ENCODE data around the gene B3GNT5.

The B3GNT5 gene

GRCh38 chr3:183269345-183269744 lies 16.3 kb downstream of the B3GNT5 start:
- no peaks in the 10 kb centered on the region for H3K27me3 Mint-ChIP-seq
- peaks cover 15% of the 10 kb centered on the region for H3K36me3 Mint-ChIP-seq
- no peak overlapping the region for H3K4me3 Mint-ChIP-seq
- H3K27ac Mint-ChIP-seq: no peak overlapping the region
- H3K4me1 Mint-ChIP-seq: peaks cover 18% of the 10 kb centered on the region
- H3K9me3 Mint-ChIP-seq: no peaks in the 10 kb centered on the region

- Mint-ChIP-seq H3K36me3 (peaks cover 15% of the 10 kb centered on the region), H3K27me3 (no peaks in the 10 kb centered on the region), H3K4me3 (no peak overlapping the region), H3K4me1 (peaks cover 24% of the 10 kb centered on the region), H3K27ac (no peak overlapping the region), H3K9me3 (no peaks in the 10 kb centered on the region)
These were observed 17.3 kb downstream of the B3GNT5 start for GRCh38 chr3:183270344-183270743.

- Mint-ChIP-seq H3K9me3 (no peaks in the 10 kb centered on the region), H3K27me3 (no peaks in the 10 kb centered on the region), H3K36me3 (peaks cover 13% of the 10 kb centered on the region), H3K27ac (no peak overlapping the region), H3K4me1 (peaks cover 30% of the 10 kb centered on the region), H3K4me3 (no peak overlapping the region)
These were observed 19.1 kb downstream of the B3GNT5 start for GRCh38 chr3:183272142-183272541.

GRCh38 chr3:183272791-183273190 lies 19.7 kb downstream of the B3GNT5 start:
- Mint-ChIP-seq H3K27ac (peak overlapping the region; percentile 30), H3K4me1 (peaks cover 30% of the 10 kb centered on the region), H3K36me3 (peaks cover 12% of the 10 kb centered on the region), H3K27me3 (no peaks in the 10 kb centered on the region), H3K9me3 (no peaks in the 10 kb centered on the region), H3K4me3 (no peak overlapping the region)

- no peak overlapping the region for H3K4me3 Mint-ChIP-seq
- peaks cover 18% of the 10 kb centered on the region for H3K4me1 Mint-ChIP-seq
- H3K36me3 Mint-ChIP-seq: peaks cover 9% of the 10 kb centered on the region
- H3K27me3 Mint-ChIP-seq: no peaks in the 10 kb centered on the region
- no peak overlapping the region for H3K27ac Mint-ChIP-seq
- no peaks in the 10 kb centered on the region for H3K9me3 Mint-ChIP-seq
These were observed 21.6 kb downstream of the B3GNT5 start for GRCh38 chr3:183274609-183275008.

- Mint-ChIP-seq H3K27me3 (no peaks in the 10 kb centered on the region), H3K4me1 (peaks cover 15% of the 10 kb centered on the region), H3K27ac (no peak overlapping the region)
These were observed 22.4 kb downstream of the B3GNT5 start for GRCh38 chr3:183275418-183275817.

GRCh38 chr3:183275937-183276336 lies 22.9 kb downstream of the B3GNT5 start:
- Mint-ChIP-seq H3K9me3 (no peaks in the 10 kb centered on the region), H3K27me3 (no peaks in the 10 kb centered on the region), H3K4me1 (peaks cover 15% of the 10 kb centered on the region), H3K27ac (no peak overlapping the region), H3K36me3 (peaks cover 5% of the 10 kb centered on the region), H3K4me3 (no peak overlapping the region)

More at GRCh38 chr3:183275418-183275817, 22.4 kb downstream of the B3GNT5 start:
- H3K4me3 Mint-ChIP-seq: no peak overlapping the region
- peaks cover 6% of the 10 kb centered on the region for H3K36me3 Mint-ChIP-seq
- H3K9me3 Mint-ChIP-seq: no peaks in the 10 kb centered on the region

- H3K36me3 Mint-ChIP-seq: peaks cover 2% of the 10 kb centered on the region
- no peaks in the 10 kb centered on the region for H3K27me3 Mint-ChIP-seq
- H3K9me3 Mint-ChIP-seq: no peaks in the 10 kb centered on the region
- H3K4me1 Mint-ChIP-seq: peaks cover 12% of the 10 kb centered on the region
- no peak overlapping the region for H3K27ac Mint-ChIP-seq
- H3K4me3 Mint-ChIP-seq: no peak overlapping the region
These were observed 24.2 kb downstream of the B3GNT5 start for GRCh38 chr3:183277260-183277659.

GRCh38 chr3:183278479-183279088 lies 25.5 kb downstream of the B3GNT5 start:
- H3K36me3 Mint-ChIP-seq: no peaks in the 10 kb centered on the region

GRCh38 chr3:183279371-183279770 lies 26.3 kb downstream of the B3GNT5 start:
- Mint-ChIP-seq H3K27me3 (no peaks in the 10 kb centered on the region), H3K36me3 (peaks cover 3% of the 10 kb centered on the region), H3K4me3 (no peak overlapping the region), H3K4me1 (peaks cover 26% of the 10 kb centered on the region), H3K27ac (no peak overlapping the region), H3K9me3 (no peaks in the 10 kb centered on the region)

More at GRCh38 chr3:183278479-183279088, 25.5 kb downstream of the B3GNT5 start:
- Mint-ChIP-seq H3K4me3 (no peak overlapping the region), H3K9me3 (no peaks in the 10 kb centered on the region), H3K4me1 (peaks cover 19% of the 10 kb centered on the region), H3K27me3 (no peaks in the 10 kb centered on the region), H3K27ac (no peak overlapping the region)

GRCh38 chr3:183281126-183281797 lies 28.2 kb downstream of the B3GNT5 start:
- Mint-ChIP-seq H3K27ac (no peak overlapping the region), H3K4me1 (peaks cover 31% of the 10 kb centered on the region), H3K27me3 (no peaks in the 10 kb centered on the region), H3K9me3 (no peaks in the 10 kb centered on the region), H3K4me3 (no peak overlapping the region), H3K36me3 (peaks cover 3% of the 10 kb centered on the region)

GRCh38 chr3:183283886-183284285 lies 30.8 kb downstream of the B3GNT5 start:
- H3K4me1 Mint-ChIP-seq: peaks cover 47% of the 10 kb centered on the region
- H3K27ac Mint-ChIP-seq: peak overlapping the region; percentile 86
- H3K27me3 Mint-ChIP-seq: no peaks in the 10 kb centered on the region
- peak overlapping the region; percentile 64 for H3K4me3 Mint-ChIP-seq
- peaks cover 3% of the 10 kb centered on the region for H3K36me3 Mint-ChIP-seq
- peaks cover 7% of the 10 kb centered on the region for H3K9me3 Mint-ChIP-seq

- H3K36me3 Mint-ChIP-seq: peaks cover 3% of the 10 kb centered on the region
- peak overlapping the region; percentile 86 for H3K27ac Mint-ChIP-seq
- no peaks in the 10 kb centered on the region for H3K27me3 Mint-ChIP-seq
- H3K4me3 Mint-ChIP-seq: peak overlapping the region; percentile 76
- peaks cover 7% of the 10 kb centered on the region for H3K9me3 Mint-ChIP-seq
- peaks cover 47% of the 10 kb centered on the region for H3K4me1 Mint-ChIP-seq
These were observed 31.5 kb downstream of the B3GNT5 start for GRCh38 chr3:183284570-183284969.

GRCh38 chr3:183285318-183285717 lies 32.3 kb downstream of the B3GNT5 start:
- H3K4me1 Mint-ChIP-seq: peaks cover 47% of the 10 kb centered on the region
- peak overlapping the region; percentile 76 for H3K4me3 Mint-ChIP-seq
- peaks cover 7% of the 10 kb centered on the region for H3K9me3 Mint-ChIP-seq
- no peaks in the 10 kb centered on the region for H3K27me3 Mint-ChIP-seq
- peaks cover 3% of the 10 kb centered on the region for H3K36me3 Mint-ChIP-seq
- H3K27ac Mint-ChIP-seq: peak overlapping the region; percentile 95

- peak overlapping the region; percentile 95 for H3K27ac Mint-ChIP-seq
- H3K4me3 Mint-ChIP-seq: peak overlapping the region; percentile 76
- H3K36me3 Mint-ChIP-seq: peaks cover 3% of the 10 kb centered on the region
- H3K27me3 Mint-ChIP-seq: no peaks in the 10 kb centered on the region
- H3K4me1 Mint-ChIP-seq: peaks cover 47% of the 10 kb centered on the region
- H3K9me3 Mint-ChIP-seq: peaks cover 7% of the 10 kb centered on the region
These were observed 32.9 kb downstream of the B3GNT5 start for GRCh38 chr3:183285828-183286457.

Data from activated naive CD4-positive, alpha-beta T cell treated with anti-CD3 and anti-CD28 coated beads, Interleukin-2, amount 50 U/mL, for 24 hours (primary cell).